Measurements from ENCODE around the gene OTOR. TPM values are rescaled to one million over a fixed set of nuclear protein-coding genes. Genes with fewer than 3 reads are reported as not detected.

OTOR gene
- total RNA-seq, 2 experiments from 2014 or later = not detected

GRCh38 chr20:16729565-16730460, 18.3 kb upstream of the OTOR start, which contains the start of gene SNRPB2:
Gene SNRPB2 (plus strand): TSS chr20:16730026. CDS start chr20:16731703, 1,677 bp downstream.
- Histone ChIP-seq H3K9me2 (ENCODE audit: insufficient read depth, low read length) (no peaks in the 10 kb centered on the region), H3K4me2 (ENCODE audit: low read length) (peak within 1 kb of the TSS; percentile 89), H3K4me3 (ENCODE audit: low read depth, low read length, poor library complexity, severe bottlenecking) (peak within 1 kb of the TSS; percentile 95), H3K36me3 (ENCODE audit: insufficient read depth, low read length) (peaks cover 41% of the 10 kb centered on the region), H3K79me2 (ENCODE audit: insufficient read depth, low read depth, low read length) (peaks cover 39% of the 10 kb centered on the region), H2AFZ (ENCODE audit: low read length) (peak within 1 kb of the TSS; percentile 99), H4K20me1 (ENCODE audit: insufficient read depth, low read length) (peaks cover 11% of the 10 kb centered on the region; the same call in 1 of the 2 replicates), H3K4me1 (ENCODE audit: insufficient read depth, low read length, poor library complexity, severe bottlenecking) (peaks cover 16% of the 10 kb centered on the region), H3K27ac (ENCODE audit: low read depth, low read length, poor library complexity, severe bottlenecking) (peak within 1 kb of the TSS; percentile 46), H3K9me3 (ENCODE audit: low read length) (peaks cover 10% of the 10 kb centered on the region; the same call in 1 of the 2 replicates)
- no peak for TF ChIP-seq EZH2phosphoT487 (IDR thresholded peaks at IDR 0.05; ENCODE audit: borderline replicate concordance, low read depth, low read length)
- TF ChIP-seq, protein P1, sequence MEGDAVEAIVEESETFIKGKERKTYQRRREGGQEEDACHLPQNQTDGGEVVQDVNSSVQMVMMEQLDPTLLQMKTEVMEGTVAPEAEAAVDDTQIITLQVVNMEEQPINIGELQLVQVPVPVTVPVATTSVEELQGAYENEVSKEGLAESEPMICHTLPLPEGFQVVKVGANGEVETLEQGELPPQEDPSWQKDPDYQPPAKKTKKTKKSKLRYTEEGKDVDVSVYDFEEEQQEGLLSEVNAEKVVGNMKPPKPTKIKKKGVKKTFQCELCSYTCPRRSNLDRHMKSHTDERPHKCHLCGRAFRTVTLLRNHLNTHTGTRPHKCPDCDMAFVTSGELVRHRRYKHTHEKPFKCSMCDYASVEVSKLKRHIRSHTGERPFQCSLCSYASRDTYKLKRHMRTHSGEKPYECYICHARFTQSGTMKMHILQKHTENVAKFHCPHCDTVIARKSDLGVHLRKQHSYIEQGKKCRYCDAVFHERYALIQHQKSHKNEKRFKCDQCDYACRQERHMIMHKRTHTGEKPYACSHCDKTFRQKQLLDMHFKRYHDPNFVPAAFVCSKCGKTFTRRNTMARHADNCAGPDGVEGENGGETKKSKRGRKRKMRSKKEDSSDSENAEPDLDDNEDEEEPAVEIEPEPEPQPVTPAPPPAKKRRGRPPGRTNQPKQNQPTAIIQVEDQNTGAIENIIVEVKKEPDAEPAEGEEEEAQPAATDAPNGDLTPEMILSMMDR (conservative IDR thresholded peaks at IDR 0.05; ENCODE audit: low read length) = no peak
- peak; percentile 97 for DNase-seq (ENCODE audit: low spot score)
- intact Hi-C loops (cut with micrococcal nuclease; ENCODE audit: unreplicated experiment) = loop anchor here (2.0 kb wide), 1 partner anchor 17 kb away; no protein-coding TSS in a partner anchor
- POLR2A ChIA-PET = interaction anchor here (1.1 to 4.2 kb wide), 2 partner anchors 9 to 18 kb away, joined by 3 to 82 read pairs; no protein-coding TSS in a partner anchor
- TSS peak; percentile 71 for BruUV-seq (replicated peaks)
- CTCF ChIA-PET (ENCODE audit: unreplicated experiment) = no interaction called here

DNA sequence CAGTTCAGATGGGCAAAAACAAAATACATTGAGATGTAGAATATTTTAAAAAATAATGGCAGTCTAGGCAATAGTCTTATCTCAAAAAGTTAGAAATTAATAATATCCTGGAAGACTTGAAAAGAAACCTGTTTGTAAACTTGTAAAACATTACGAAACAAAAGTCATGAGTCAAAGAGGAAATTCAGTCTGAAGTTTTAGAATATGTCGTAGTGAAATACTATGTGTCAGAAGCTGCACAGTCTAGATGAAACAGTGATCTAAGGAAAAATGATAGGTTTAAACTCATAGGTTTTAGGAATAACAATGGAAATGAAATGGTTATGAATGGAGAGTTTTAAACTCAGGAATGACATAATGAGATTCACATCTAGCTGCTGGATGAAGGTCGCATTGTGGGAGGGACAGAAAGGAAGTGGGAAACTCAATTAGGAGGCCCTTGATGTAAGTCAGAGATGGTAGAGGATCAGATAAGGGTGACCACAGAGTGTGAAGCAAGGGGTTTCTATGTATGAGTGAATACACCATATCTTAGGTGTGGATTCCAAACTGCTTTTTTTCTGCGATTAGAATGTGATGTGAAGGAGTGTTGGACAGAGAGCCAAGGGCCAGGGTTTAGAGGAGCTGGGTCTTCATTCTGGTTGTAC, 15.5 kb upstream of the OTOR start:
- no peak overlapping the region for H3K4me2 ChIP-seq (ENCODE audit: low read length)
- DNase-seq (ENCODE audit: low spot score) = no peak
- H3K4me3 ChIP-seq (ENCODE audit: low read depth, low read length, poor library complexity, severe bottlenecking) = no peak overlapping the region
- intact Hi-C loops (cut with micrococcal nuclease; ENCODE audit: unreplicated experiment) = no loop called here
- peaks cover 43% of the 10 kb centered on the region for H3K79me2 ChIP-seq (ENCODE audit: insufficient read depth, low read depth, low read length)
- POLR2A ChIA-PET = interaction anchor here (0.6 to 1.0 kb wide), 2 partner anchors 9 to 187 kb away, joined by 4 read pairs; no protein-coding TSS in a partner anchor
- CTCF ChIA-PET (ENCODE audit: unreplicated experiment) = no interaction called here
- peaks cover 17% of the 10 kb centered on the region; the same call in 1 of the 2 replicates for H4K20me1 ChIP-seq (ENCODE audit: insufficient read depth, low read length)
- TF ChIP-seq EZH2phosphoT487 (IDR thresholded peaks at IDR 0.05; ENCODE audit: borderline replicate concordance, low read depth, low read length) = no peak
- TF ChIP-seq, protein P1 (conservative IDR thresholded peaks at IDR 0.05; ENCODE audit: low read length) = no peak
- no TSS peak for BruUV-seq (replicated peaks)
- H3K9me2 ChIP-seq (ENCODE audit: insufficient read depth, low read length) = no peaks in the 10 kb centered on the region
- no peak overlapping the region for H3K27ac ChIP-seq (ENCODE audit: low read depth, low read length, poor library complexity, severe bottlenecking)
- no peak overlapping the region for H2AFZ ChIP-seq (ENCODE audit: low read length)
- peaks cover 16% of the 10 kb centered on the region for H3K4me1 ChIP-seq (ENCODE audit: insufficient read depth, low read length, poor library complexity, severe bottlenecking)
- peaks cover 69% of the 10 kb centered on the region for H3K36me3 ChIP-seq (ENCODE audit: insufficient read depth, low read length)
- peaks cover 10% of the 10 kb centered on the region; the same call in 1 of the 2 replicates for H3K9me3 ChIP-seq (ENCODE audit: low read length)

Measured in OCI-LY7 (cell line).